HG03196 (cell line): ENCODE results near the gene RPS6KA5.
"Not testable (repeated sequence)": the region's sequence is repeated elsewhere in the genome, so short reads cannot be mapped to it uniquely, and the experiment has no call there.

Source experiments
- ATAC-seq: cut with Tn5 transposase; IDR thresholded peaks from one replicate; pipeline ENCODE4 v1.9.1; 2021; ENCODE audit not compliant: unreplicated experiment

The RPS6KA5 gene

GRCh38 chr14:91067186-91067585 is 6.7 kb upstream of the RPS6KA5 start:
- no peak for ATAC-seq

GRCh38 chr14:91065266-91065665 is 4.8 kb upstream of the RPS6KA5 start:
- no peak for ATAC-seq

- no peak for ATAC-seq
Measured at GRCh38 chr14:91063119-91063518, 2.7 kb upstream of the RPS6KA5 start.

- ATAC-seq: no peak
Measured at GRCh38 chr14:91062600-91062999, 2.2 kb upstream of the RPS6KA5 start.

GRCh38 chr14:91061056-91061887 is 831 bp upstream of the RPS6KA5 start:
- no peak for ATAC-seq

GRCh38 chr14:91059576-91060350 is 678 bp downstream of the RPS6KA5 start:
- peak; percentile 24 for ATAC-seq

GRCh38 chr14:91058042-91058581 is 2.3 kb downstream of the RPS6KA5 start:
- ATAC-seq: no peak

- no peak for ATAC-seq
Measured at GRCh38 chr14:91056361-91056760, 4.1 kb downstream of the RPS6KA5 start.

GRCh38 chr14:91055016-91055415 is 5.4 kb downstream of the RPS6KA5 start:
- no peak for ATAC-seq

GRCh38 chr14:91048676-91049075 is 11.8 kb downstream of the RPS6KA5 start:
- ATAC-seq: no peak

GRCh38 chr14:91048265-91048664 is 12.2 kb downstream of the RPS6KA5 start:
- ATAC-seq: no peak

GRCh38 chr14:91047174-91047753 is 13.2 kb downstream of the RPS6KA5 start:
- no peak for ATAC-seq

GRCh38 chr14:91046488-91047072 is 13.9 kb downstream of the RPS6KA5 start:
- no peak for ATAC-seq

GRCh38 chr14:91041450-91041849 is 19.0 kb downstream of the RPS6KA5 start:
- ATAC-seq: no peak

GRCh38 chr14:91040545-91040944 is 19.9 kb downstream of the RPS6KA5 start:
- ATAC-seq: no peak

GRCh38 chr14:91038439-91038838 is 22.0 kb downstream of the RPS6KA5 start:
- no peak for ATAC-seq

- ATAC-seq: no peak
Measured at GRCh38 chr14:91036741-91037469, 23.5 kb downstream of the RPS6KA5 start.

- ATAC-seq: no peak
Measured at GRCh38 chr14:91035855-91036254, 24.6 kb downstream of the RPS6KA5 start.

- not testable (repeated sequence) for ATAC-seq
Measured at GRCh38 chr14:91034379-91034778, 26.1 kb downstream of the RPS6KA5 start.

GRCh38 chr14:91032248-91032647 is 28.2 kb downstream of the RPS6KA5 start:
- no peak for ATAC-seq
